ENCODE data around the gene RMND5B.

RMND5B gene

GRCh38 chr5:178165581-178165980 is 34.8 kb downstream of the RMND5B start:
- Mint-ChIP-seq H3K36me3 (ENCODE audit: low read depth) (no peaks in the 10 kb centered on the region), H3K4me1 (no peaks in the 10 kb centered on the region), H3K9me3 (no peaks in the 10 kb centered on the region), H3K27ac (no peak overlapping the region), H3K27me3 (ENCODE audit: low read depth) (peaks cover 20% of the 10 kb centered on the region), H3K4me3 (no peak overlapping the region)
- TF ChIP-seq CTCF (IDR thresholded peaks at IDR 0.05; ENCODE audit: unreplicated experiment in 3 of 3), result no peak

- Mint-ChIP-seq H3K4me3 (no peak overlapping the region), H3K4me1 (no peaks in the 10 kb centered on the region), H3K27me3 (ENCODE audit: low read depth) (peaks cover 11% of the 10 kb centered on the region), H3K9me3 (no peaks in the 10 kb centered on the region), H3K27ac (no peak overlapping the region), H3K36me3 (ENCODE audit: low read depth) (no peaks in the 10 kb centered on the region)
- no peak for TF ChIP-seq CTCF (IDR thresholded peaks at IDR 0.05; ENCODE audit: unreplicated experiment in 3 of 3)
These were observed 39.6 kb downstream of the RMND5B start for GRCh38 chr5:178170455-178170854.

GRCh38 chr5:178174456-178174855 is 43.6 kb downstream of the RMND5B start:
- H3K27ac Mint-ChIP-seq, result no peak overlapping the region
- H3K4me3 Mint-ChIP-seq, result no peak overlapping the region
- peaks cover 11% of the 10 kb centered on the region for H3K27me3 Mint-ChIP-seq (ENCODE audit: low read depth)
- TF ChIP-seq CTCF (IDR thresholded peaks at IDR 0.05; ENCODE audit: unreplicated experiment in 3 of 3), result no peak
- no peaks in the 10 kb centered on the region for H3K36me3 Mint-ChIP-seq (ENCODE audit: low read depth)
- no peaks in the 10 kb centered on the region for H3K4me1 Mint-ChIP-seq
- peaks cover 9% of the 10 kb centered on the region for H3K9me3 Mint-ChIP-seq

GRCh38 chr5:178176791-178177190 is 46.0 kb downstream of the RMND5B start:
- H3K27me3 Mint-ChIP-seq (ENCODE audit: low read depth), result peaks cover 4% of the 10 kb centered on the region
- no peak for TF ChIP-seq CTCF (IDR thresholded peaks at IDR 0.05; ENCODE audit: unreplicated experiment in 3 of 3)
- H3K27ac Mint-ChIP-seq, result no peak overlapping the region
- no peaks in the 10 kb centered on the region for H3K4me1 Mint-ChIP-seq
- no peaks in the 10 kb centered on the region for H3K36me3 Mint-ChIP-seq (ENCODE audit: low read depth)
- H3K4me3 Mint-ChIP-seq, result no peak overlapping the region
- peaks cover 11% of the 10 kb centered on the region for H3K9me3 Mint-ChIP-seq

- no peaks in the 10 kb centered on the region for H3K4me1 Mint-ChIP-seq
- peaks cover 11% of the 10 kb centered on the region for H3K9me3 Mint-ChIP-seq
- no peak overlapping the region for H3K4me3 Mint-ChIP-seq
- no peak overlapping the region for H3K27ac Mint-ChIP-seq
- H3K36me3 Mint-ChIP-seq (ENCODE audit: low read depth), result no peaks in the 10 kb centered on the region
- peaks cover 10% of the 10 kb centered on the region for H3K27me3 Mint-ChIP-seq (ENCODE audit: low read depth)
- no peak for TF ChIP-seq CTCF (IDR thresholded peaks at IDR 0.05; ENCODE audit: unreplicated experiment in 3 of 3)
These were observed 46.8 kb downstream of the RMND5B start for GRCh38 chr5:178177569-178177968.

GRCh38 chr5:178180141-178180863 is 49.5 kb downstream of the RMND5B start:
- H3K27me3 Mint-ChIP-seq (ENCODE audit: low read depth), result peaks cover 11% of the 10 kb centered on the region

More at GRCh38 chr5:178180141-178180863, 49.5 kb downstream of the RMND5B start:
- H3K4me3 Mint-ChIP-seq, result no peak overlapping the region
- no peak overlapping the region for H3K27ac Mint-ChIP-seq
- no peaks in the 10 kb centered on the region for H3K4me1 Mint-ChIP-seq
- H3K36me3 Mint-ChIP-seq (ENCODE audit: low read depth), result no peaks in the 10 kb centered on the region
- H3K9me3 Mint-ChIP-seq, result peaks cover 11% of the 10 kb centered on the region
- TF ChIP-seq CTCF (IDR thresholded peaks at IDR 0.05; ENCODE audit: unreplicated experiment in 3 of 3), result no peak
